Parathyroid adenoma (tissue), 2 donors: ENCODE measurements around the gene PIK3R5.

ENCODE experiments used
- H2AFZ ChIP-seq: fragments of 300-600 bp; sonication (generic); one replicate; pipeline ENCODE4 v1.7.0; 2017; ENCODE audit warnings: antibody characterized with exemption, mild to moderate bottlenecking
- H3K27ac ChIP-seq: fragments of 300-600 bp; sonication (generic); one replicate; pipeline ENCODE4 v1.7.0; 2017
- H3K27me3 ChIP-seq: fragments of 300-600 bp; sonication (generic); one replicate; pipeline ENCODE4 v1.7.0; 2017; ENCODE audit warnings: low read length; ENCODE audit not compliant: control insufficient read depth, insufficient read depth
- H3K36me3 ChIP-seq: fragments of 300-600 bp; sonication (generic); one replicate; pipeline ENCODE4 v1.7.0; 2017; ENCODE audit warnings: low read length; ENCODE audit not compliant: control insufficient read depth, insufficient read depth
- H3K4me1 ChIP-seq: fragments of 300-600 bp; sonication (generic); one replicate; pipeline ENCODE4 v1.7.0; 2017; ENCODE audit warnings: control low read depth
- H3K4me2 ChIP-seq: fragments of 300-600 bp; sonication (generic); one replicate; pipeline ENCODE4 v1.7.0; 2017; ENCODE audit warnings: low read length
- H3K4me3 ChIP-seq: fragments of 300-600 bp; sonication (generic); one replicate; pipeline ENCODE4 v1.7.0; 2017; ENCODE audit warnings: low read depth, low read length
- H3K79me2 ChIP-seq: fragments of 300-600 bp; sonication (generic); one replicate; pipeline ENCODE4 v1.7.0; 2017; ENCODE audit warnings: control low read depth
- H3K9ac ChIP-seq: fragments of 300-600 bp; sonication (generic); one replicate; pipeline ENCODE4 v1.7.0; 2017; ENCODE audit warnings: mild to moderate bottlenecking
- H3K9me3 ChIP-seq: fragments of 300-600 bp; sonication (generic); one replicate; pipeline ENCODE4 v1.7.0; 2017; ENCODE audit warnings: low read length; ENCODE audit not compliant: control insufficient read depth
- CTCF ChIP-seq: fragments of 300-600 bp; sonication (generic); IDR thresholded peaks from one replicate; pipeline ENCODE4 v1.7.0; 2017; ENCODE audit warnings: antibody characterized with exemption, mild to moderate bottlenecking
- donor health status: primary hyperparathyroidism.

PIK3R5 gene

GRCh38 chr17:8896087-8896486 is 69.4 kb downstream of the PIK3R5 start:
- Histone ChIP-seq H3K9me3 (no peaks in the 10 kb centered on the region), H3K79me2 (no peaks in the 10 kb centered on the region), H3K9ac (no peak overlapping the region), H3K36me3 (no peaks in the 10 kb centered on the region), H3K27ac (no peak overlapping the region), H3K4me2 (no peak overlapping the region), H2AFZ (no peak overlapping the region), H3K4me1 (no peaks in the 10 kb centered on the region), H3K27me3 (peaks cover 4% of the 10 kb centered on the region), H3K4me3 (no peak overlapping the region)
- no peak for TF ChIP-seq CTCF

- Histone ChIP-seq H3K36me3 (no peaks in the 10 kb centered on the region), H3K27me3 (no peaks in the 10 kb centered on the region), H3K4me3 (no peak overlapping the region), H3K9me3 (no peaks in the 10 kb centered on the region), H3K4me2 (no peak overlapping the region), H2AFZ (no peak overlapping the region), H3K9ac (no peak overlapping the region), H3K4me1 (no peaks in the 10 kb centered on the region), H3K27ac (no peak overlapping the region), H3K79me2 (no peaks in the 10 kb centered on the region)
- TF ChIP-seq CTCF = peak; percentile 70
These were observed 70.6 kb downstream of the PIK3R5 start for GRCh38 chr17:8894673-8895578.

GRCh38 chr17:8894202-8894671 is 71.3 kb downstream of the PIK3R5 start:
- no peak overlapping the region for H2AFZ ChIP-seq
- no peaks in the 10 kb centered on the region for H3K4me1 ChIP-seq
- no peak overlapping the region for H3K4me3 ChIP-seq
- no peaks in the 10 kb centered on the region for H3K27me3 ChIP-seq
- no peak overlapping the region for H3K9ac ChIP-seq
- H3K9me3 ChIP-seq = no peaks in the 10 kb centered on the region
- no peaks in the 10 kb centered on the region for H3K36me3 ChIP-seq
- no peaks in the 10 kb centered on the region for H3K79me2 ChIP-seq
- H3K4me2 ChIP-seq = no peak overlapping the region
- TF ChIP-seq CTCF = no peak
- H3K27ac ChIP-seq = no peak overlapping the region

- Histone ChIP-seq H3K4me3 (no peak overlapping the region), H3K79me2 (no peaks in the 10 kb centered on the region), H3K4me1 (no peaks in the 10 kb centered on the region), H3K36me3 (no peaks in the 10 kb centered on the region), H3K9me3 (no peaks in the 10 kb centered on the region), H2AFZ (no peak overlapping the region), H3K9ac (no peak overlapping the region), H3K27ac (no peak overlapping the region), H3K4me2 (no peak overlapping the region), H3K27me3 (no peaks in the 10 kb centered on the region)
- TF ChIP-seq CTCF = no peak
These were observed 71.8 kb downstream of the PIK3R5 start for GRCh38 chr17:8893621-8894201.
